ENCODE measurements around the gene RPL28. TPM values are rescaled to one million over a fixed set of nuclear protein-coding genes. Genes with fewer than 3 reads are reported as not detected.

Gene RPL28
- total and polyA plus RNA-seq, 2 of the 13 experiments (the other 11 are each of a cell fraction or from before 2014, with no cell fraction given), result 105 to 420 TPM

GRCh38 chr19:55347442-55348009 is 38.2 kb upstream of the RPL28 start (continued):
- TF ChIP-seq RNF219 (CRISPR knock-in tag; IDR thresholded peaks at IDR 0.05) (no peak), HCFC1 (IDR thresholded peaks at IDR 0.05; ENCODE audit: low read depth, low read length) (no peak), ZNF138 (CRISPR knock-in tag; IDR thresholded peaks at IDR 0.05; ENCODE audit: low read depth) (no peak), ZNF282 (IDR thresholded peaks at IDR 0.05; ENCODE audit: partially characterized antibody) (no peak), ZFP36L1 (CRISPR knock-in tag; IDR thresholded peaks at IDR 0.05) (no peak), U2AF2 (IDR thresholded peaks at IDR 0.05; ENCODE audit: low read depth, low read length) (no peak), ZNF841 (CRISPR knock-in tag; IDR thresholded peaks at IDR 0.05; ENCODE audit: borderline replicate concordance) (no peak), NFKBIZ (CRISPR knock-in tag; IDR thresholded peaks at IDR 0.05) (no peak), ATRX (CRISPR knock-in tag; IDR thresholded peaks at IDR 0.05; ENCODE audit: borderline replicate concordance) (no peak)

DNA sequence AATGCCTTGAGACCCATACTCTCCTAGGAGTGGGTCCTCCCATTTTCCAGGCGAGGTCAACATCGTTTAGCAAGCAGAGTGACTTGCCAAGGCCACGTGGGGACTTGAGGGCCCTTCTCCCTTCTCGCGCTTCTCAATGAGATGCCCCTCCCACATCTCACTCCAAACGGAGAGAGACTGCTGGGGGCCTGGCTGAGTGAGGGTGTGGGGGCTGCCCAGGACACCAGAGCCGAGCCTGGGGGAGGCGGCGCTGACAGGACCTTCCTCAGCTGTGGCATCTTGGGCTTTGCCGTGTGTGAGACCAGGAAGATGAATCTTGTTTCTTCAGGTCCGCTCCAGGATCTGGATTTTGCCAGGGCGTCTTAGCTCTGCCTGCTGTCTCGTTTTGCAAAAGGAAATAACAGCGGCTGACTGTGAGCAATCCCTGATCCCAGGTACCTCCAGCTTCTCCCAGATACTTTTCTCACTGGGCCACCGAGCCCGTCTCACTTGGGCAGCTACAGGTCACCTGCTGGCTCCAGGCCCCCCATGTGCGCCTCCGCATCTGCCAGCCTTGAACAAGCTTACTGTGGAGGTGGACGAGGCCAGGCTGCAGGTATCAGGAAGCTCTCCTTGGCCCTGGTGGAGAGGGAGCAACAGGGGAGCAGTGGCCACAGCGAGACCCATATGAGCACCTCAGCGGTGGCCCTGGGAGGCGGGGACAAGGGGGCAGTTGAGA is 37.3 kb upstream of the RPL28 start:
- ChIA-PET POLR2A (interaction anchor here (0.6 to 1.9 kb wide), 2 partner anchors 9 to 16 kb away, joined by 4 to 6 read pairs; partner anchors contain the start of gene KMT5C), CTCF (ENCODE audit: low intra/inter-chr PET ratio, low total read pairs) (no interaction called here)
- no peak overlapping the region for H3K4me2 ChIP-seq (ENCODE audit: low read depth, low read length)
- H3K79me2 ChIP-seq (ENCODE audit: insufficient read depth, low read length), result no peaks in the 10 kb centered on the region
- ATAC-seq (no peak), FAIRE-seq (no peak), DNase-seq (ENCODE audit: low spot score) (no peak)
- no peak overlapping the region for H2AFZ ChIP-seq (ENCODE audit: low read length)
- peaks cover 15% of the 10 kb centered on the region for H3K4me1 ChIP-seq (ENCODE audit: insufficient read depth, low read length)
- no peak overlapping the region for H3K9ac ChIP-seq (ENCODE audit: insufficient read depth, low read depth, low read length)
- H4K20me1 ChIP-seq (ENCODE audit: insufficient read depth, low read length), result no peaks in the 10 kb centered on the region
- peaks cover 6 to 21% of the 10 kb centered on the region in 2 experiments for H3K27me3 ChIP-seq (ENCODE audit: control insufficient read depth in 1 of 2, insufficient read depth in 2 of 2, low read length in 2 of 2)
- intact Hi-C loops (cut with micrococcal nuclease; ENCODE audit: unreplicated experiment), result no loop called here
- no TSS peak for BruUV-seq (replicated peaks)
- H3K27ac ChIP-seq (ENCODE audit: extremely low read length, insufficient read depth, low read length), result no peak overlapping the region
- H3K9me3 ChIP-seq (ENCODE audit: low read length), result no peaks in the 10 kb centered on the region
- no peak overlapping the region for H3K4me3 ChIP-seq (replicated peaks in 1 of 3; ENCODE audit: insufficient read depth in 1 of 3, low read depth in 2 of 3, low read length in 3 of 3)
- in situ Hi-C loops (cut with HindIII; ENCODE audit: extremely low pct_ligation_motif_present, low pct_unique_long_range_greater_than_20kb), result no loop called here
- 85% methylated on average over 22 of the region's 22 CpGs for WGBS (ENCODE audit: low lambda C conversion rate)
- peaks cover 0 to 2% of the 10 kb centered on the region in 2 experiments; a peak in 2 of 5 replicates for H3K36me3 ChIP-seq (replicated peaks in 1 of 2; ENCODE audit: control insufficient read depth in 1 of 2, insufficient read depth in 2 of 2, low read length in 2 of 2)
- TF ChIP-seq ASH2L (IDR thresholded peaks at IDR 0.05; ENCODE audit: insufficient read length, low read depth, low read length) (no peak), TOPORS (CRISPR knock-in tag; IDR thresholded peaks at IDR 0.05) (no peak), ATF4 (CRISPR knock-in tag; IDR thresholded peaks at IDR 0.05) (no peak), MYC (CRISPR knock-in tag; IDR thresholded peaks at IDR 0.05; ENCODE audit: borderline replicate concordance) (no peak), TERF1 (CRISPR knock-in tag; IDR thresholded peaks at IDR 0.05) (no peak), NFE2 (CRISPR knock-in tag; IDR thresholded peaks at IDR 0.05) (no peak)
- TF ChIP-seq, protein P1, sequence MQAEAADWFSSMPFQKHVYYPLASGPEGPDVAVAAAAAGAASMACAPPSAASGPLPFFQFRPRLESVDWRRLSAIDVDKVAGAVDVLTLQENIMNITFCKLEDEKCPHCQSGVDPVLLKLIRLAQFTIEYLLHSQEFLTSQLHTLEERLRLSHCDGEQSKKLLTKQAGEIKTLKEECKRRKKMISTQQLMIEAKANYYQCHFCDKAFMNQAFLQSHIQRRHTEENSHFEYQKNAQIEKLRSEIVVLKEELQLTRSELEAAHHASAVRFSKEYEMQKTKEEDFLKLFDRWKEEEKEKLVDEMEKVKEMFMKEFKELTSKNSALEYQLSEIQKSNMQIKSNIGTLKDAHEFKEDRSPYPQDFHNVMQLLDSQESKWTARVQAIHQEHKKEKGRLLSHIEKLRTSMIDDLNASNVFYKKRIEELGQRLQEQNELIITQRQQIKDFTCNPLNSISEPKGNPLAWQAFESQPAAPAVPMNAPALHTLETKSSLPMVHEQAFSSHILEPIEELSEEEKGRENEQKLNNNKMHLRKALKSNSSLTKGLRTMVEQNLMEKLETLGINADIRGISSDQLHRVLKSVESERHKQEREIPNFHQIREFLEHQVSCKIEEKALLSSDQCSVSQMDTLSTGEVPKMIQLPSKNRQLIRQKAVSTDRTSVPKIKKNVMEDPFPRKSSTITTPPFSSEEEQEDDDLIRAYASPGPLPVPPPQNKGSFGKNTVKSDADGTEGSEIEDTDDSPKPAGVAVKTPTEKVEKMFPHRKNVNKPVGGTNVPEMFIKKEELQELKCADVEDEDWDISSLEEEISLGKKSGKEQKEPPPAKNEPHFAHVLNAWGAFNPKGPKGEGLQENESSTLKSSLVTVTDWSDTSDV (CRISPR knock-in tag; IDR thresholded peaks at IDR 0.05), result no peak

Measured in HepG2 (cell line).